ENCODE data around the gene YEATS2.

DNA sequence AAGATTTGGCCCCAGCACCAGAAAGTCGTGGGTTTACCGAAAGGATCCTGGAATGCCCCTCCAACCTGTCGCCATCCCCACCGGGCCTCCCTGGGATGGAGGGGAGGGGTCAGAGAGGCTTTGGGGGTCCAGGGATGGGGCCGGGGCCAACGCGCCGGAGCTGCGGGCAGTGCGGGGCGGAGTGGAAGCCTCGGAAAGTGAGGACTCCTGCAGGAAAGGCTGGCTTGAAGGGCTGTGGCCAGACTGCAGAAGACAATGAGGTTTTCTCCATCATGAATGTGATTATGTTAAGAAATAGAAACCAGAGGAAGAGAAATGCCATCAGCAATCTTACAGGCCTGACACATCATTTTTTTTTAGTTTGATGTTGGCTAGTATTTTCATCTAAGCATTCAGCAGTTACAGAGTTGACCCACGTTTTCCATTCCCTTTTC lies 738 bp downstream of the YEATS2 start:
- TF ChIP-seq, protein P1, sequence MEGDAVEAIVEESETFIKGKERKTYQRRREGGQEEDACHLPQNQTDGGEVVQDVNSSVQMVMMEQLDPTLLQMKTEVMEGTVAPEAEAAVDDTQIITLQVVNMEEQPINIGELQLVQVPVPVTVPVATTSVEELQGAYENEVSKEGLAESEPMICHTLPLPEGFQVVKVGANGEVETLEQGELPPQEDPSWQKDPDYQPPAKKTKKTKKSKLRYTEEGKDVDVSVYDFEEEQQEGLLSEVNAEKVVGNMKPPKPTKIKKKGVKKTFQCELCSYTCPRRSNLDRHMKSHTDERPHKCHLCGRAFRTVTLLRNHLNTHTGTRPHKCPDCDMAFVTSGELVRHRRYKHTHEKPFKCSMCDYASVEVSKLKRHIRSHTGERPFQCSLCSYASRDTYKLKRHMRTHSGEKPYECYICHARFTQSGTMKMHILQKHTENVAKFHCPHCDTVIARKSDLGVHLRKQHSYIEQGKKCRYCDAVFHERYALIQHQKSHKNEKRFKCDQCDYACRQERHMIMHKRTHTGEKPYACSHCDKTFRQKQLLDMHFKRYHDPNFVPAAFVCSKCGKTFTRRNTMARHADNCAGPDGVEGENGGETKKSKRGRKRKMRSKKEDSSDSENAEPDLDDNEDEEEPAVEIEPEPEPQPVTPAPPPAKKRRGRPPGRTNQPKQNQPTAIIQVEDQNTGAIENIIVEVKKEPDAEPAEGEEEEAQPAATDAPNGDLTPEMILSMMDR (IDR thresholded peaks at IDR 0.05; ENCODE audit: poor library complexity, severe bottlenecking): no peak
- TF ChIP-seq EZH2 (IDR thresholded peaks at IDR 0.05; ENCODE audit: borderline replicate concordance, insufficient read depth, low read length, poor library complexity, severe bottlenecking) (no peak), RAD21 (conservative IDR thresholded peaks at IDR 0.05) (no peak), EP300 (conservative IDR thresholded peaks at IDR 0.05; ENCODE audit: poor library complexity, severe bottlenecking) (no peak), SMC3 (conservative IDR thresholded peaks at IDR 0.05; ENCODE audit: poor library complexity) (no peak), POLR2AphosphoS5 (IDR thresholded peaks at IDR 0.05) (no peak)
- TF ChIP-seq, protein P2, sequence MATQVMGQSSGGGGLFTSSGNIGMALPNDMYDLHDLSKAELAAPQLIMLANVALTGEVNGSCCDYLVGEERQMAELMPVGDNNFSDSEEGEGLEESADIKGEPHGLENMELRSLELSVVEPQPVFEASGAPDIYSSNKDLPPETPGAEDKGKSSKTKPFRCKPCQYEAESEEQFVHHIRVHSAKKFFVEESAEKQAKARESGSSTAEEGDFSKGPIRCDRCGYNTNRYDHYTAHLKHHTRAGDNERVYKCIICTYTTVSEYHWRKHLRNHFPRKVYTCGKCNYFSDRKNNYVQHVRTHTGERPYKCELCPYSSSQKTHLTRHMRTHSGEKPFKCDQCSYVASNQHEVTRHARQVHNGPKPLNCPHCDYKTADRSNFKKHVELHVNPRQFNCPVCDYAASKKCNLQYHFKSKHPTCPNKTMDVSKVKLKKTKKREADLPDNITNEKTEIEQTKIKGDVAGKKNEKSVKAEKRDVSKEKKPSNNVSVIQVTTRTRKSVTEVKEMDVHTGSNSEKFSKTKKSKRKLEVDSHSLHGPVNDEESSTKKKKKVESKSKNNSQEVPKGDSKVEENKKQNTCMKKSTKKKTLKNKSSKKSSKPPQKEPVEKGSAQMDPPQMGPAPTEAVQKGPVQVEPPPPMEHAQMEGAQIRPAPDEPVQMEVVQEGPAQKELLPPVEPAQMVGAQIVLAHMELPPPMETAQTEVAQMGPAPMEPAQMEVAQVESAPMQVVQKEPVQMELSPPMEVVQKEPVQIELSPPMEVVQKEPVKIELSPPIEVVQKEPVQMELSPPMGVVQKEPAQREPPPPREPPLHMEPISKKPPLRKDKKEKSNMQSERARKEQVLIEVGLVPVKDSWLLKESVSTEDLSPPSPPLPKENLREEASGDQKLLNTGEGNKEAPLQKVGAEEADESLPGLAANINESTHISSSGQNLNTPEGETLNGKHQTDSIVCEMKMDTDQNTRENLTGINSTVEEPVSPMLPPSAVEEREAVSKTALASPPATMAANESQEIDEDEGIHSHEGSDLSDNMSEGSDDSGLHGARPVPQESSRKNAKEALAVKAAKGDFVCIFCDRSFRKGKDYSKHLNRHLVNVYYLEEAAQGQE (IDR thresholded peaks at IDR 0.05; ENCODE audit: borderline replicate concordance): no peak
